GM06990 (cell line): ENCODE results near the gene MISP.

Experiments
- DNase-seq: peaks from one replicate; pipeline ENCODE4 v3.0.0-alpha.2; 2011; ENCODE audit not compliant: insufficient read length; ENCODE audit errors: extremely low read depth
- H3K27me3 ChIP-seq: replicated peaks from 2 replicates; pipeline ENCODE4 v1.6.0; 2011; ENCODE audit warnings: low read length; ENCODE audit not compliant: control insufficient read depth, insufficient read depth
- H3K36me3 ChIP-seq: 2 replicates; pipeline ENCODE4 v1.5.1; 2011; ENCODE audit warnings: low read length; ENCODE audit not compliant: control insufficient read depth, insufficient read depth
- H3K4me3 ChIP-seq: replicated peaks from 2 replicates; pipeline ENCODE4 v1.5.1; 2011; ENCODE audit warnings: low read depth, mild to moderate bottlenecking, control low read depth, low read length
- CTCF ChIP-seq: IDR thresholded peaks from 2 replicates; pipeline ENCODE4 v1.5.1; 2011; ENCODE audit warnings: low read length, control low read depth, mild to moderate bottlenecking, inconsistent platforms; ENCODE audit not compliant: insufficient read depth, poor library complexity, severe bottlenecking

MISP gene

GRCh38 chr19:718251-718951 lies 32.5 kb upstream of the MISP start:
- no peak for DNase-seq
- H3K4me3 ChIP-seq, result no peak overlapping the region
- TF ChIP-seq CTCF, result no peak
- no peaks in the 10 kb centered on the region for H3K36me3 ChIP-seq
- no peaks in the 10 kb centered on the region for H3K27me3 ChIP-seq

GRCh38 chr19:718991-719512 lies 31.9 kb upstream of the MISP start:
- Histone ChIP-seq H3K27me3 (no peaks in the 10 kb centered on the region), H3K36me3 (no peaks in the 10 kb centered on the region), H3K4me3 (no peak overlapping the region)
- DNase-seq, result no peak
- no peak for TF ChIP-seq CTCF

GRCh38 chr19:719636-720344 lies 31.1 kb upstream of the MISP start:
- DNase-seq, result no peak
- no peak overlapping the region for H3K4me3 ChIP-seq
- H3K36me3 ChIP-seq, result no peaks in the 10 kb centered on the region
- no peaks in the 10 kb centered on the region for H3K27me3 ChIP-seq
- no peak for TF ChIP-seq CTCF

GRCh38 chr19:720345-721160 lies 30.4 kb upstream of the MISP start:
- Histone ChIP-seq H3K36me3 (no peaks in the 10 kb centered on the region), H3K27me3 (no peaks in the 10 kb centered on the region), H3K4me3 (no peak overlapping the region)
- DNase-seq, result no peak
- no peak for TF ChIP-seq CTCF

GRCh38 chr19:722553-723101 lies 28.3 kb upstream of the MISP start:
- no peaks in the 10 kb centered on the region for H3K36me3 ChIP-seq
- no peak for TF ChIP-seq CTCF
- H3K4me3 ChIP-seq, result no peak overlapping the region
- H3K27me3 ChIP-seq, result no peaks in the 10 kb centered on the region
- no peak for DNase-seq
